ENCODE measurements around the gene TENT4A.

DNA sequence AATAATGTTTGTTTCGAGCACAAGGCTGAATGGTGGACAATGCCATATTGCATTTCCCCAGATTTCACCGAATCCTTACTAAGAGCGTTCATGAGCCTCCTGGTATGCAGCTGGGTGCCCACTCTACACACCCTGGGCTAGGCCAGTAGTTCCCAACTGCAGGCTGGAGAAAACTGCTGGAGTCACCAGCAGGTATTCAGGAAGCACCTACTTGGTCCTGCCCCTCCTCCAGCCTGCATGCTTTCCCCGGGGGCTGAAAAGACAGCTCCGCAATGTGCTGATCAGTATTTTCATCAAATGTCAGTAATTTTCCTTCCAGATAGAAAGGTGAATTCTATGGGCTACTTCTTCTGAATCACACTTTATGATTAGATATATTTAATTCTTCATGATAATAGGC, 45.6 kb upstream of the TENT4A start:
- TF ChIP-seq, protein P1, sequence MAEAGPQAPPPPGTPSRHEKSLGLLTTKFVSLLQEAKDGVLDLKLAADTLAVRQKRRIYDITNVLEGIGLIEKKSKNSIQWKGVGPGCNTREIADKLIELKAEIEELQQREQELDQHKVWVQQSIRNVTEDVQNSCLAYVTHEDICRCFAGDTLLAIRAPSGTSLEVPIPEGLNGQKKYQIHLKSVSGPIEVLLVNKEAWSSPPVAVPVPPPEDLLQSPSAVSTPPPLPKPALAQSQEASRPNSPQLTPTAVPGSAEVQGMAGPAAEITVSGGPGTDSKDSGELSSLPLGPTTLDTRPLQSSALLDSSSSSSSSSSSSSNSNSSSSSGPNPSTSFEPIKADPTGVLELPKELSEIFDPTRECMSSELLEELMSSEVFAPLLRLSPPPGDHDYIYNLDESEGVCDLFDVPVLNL (CRISPR knock-in tag; IDR thresholded peaks at IDR 0.05; ENCODE audit: borderline replicate concordance, low read depth) = no peak
- TF ChIP-seq NFYB (CRISPR knock-in tag; conservative IDR thresholded peaks at IDR 0.05; ENCODE audit: low read depth) = no peak
- TF ChIP-seq, protein P2, sequence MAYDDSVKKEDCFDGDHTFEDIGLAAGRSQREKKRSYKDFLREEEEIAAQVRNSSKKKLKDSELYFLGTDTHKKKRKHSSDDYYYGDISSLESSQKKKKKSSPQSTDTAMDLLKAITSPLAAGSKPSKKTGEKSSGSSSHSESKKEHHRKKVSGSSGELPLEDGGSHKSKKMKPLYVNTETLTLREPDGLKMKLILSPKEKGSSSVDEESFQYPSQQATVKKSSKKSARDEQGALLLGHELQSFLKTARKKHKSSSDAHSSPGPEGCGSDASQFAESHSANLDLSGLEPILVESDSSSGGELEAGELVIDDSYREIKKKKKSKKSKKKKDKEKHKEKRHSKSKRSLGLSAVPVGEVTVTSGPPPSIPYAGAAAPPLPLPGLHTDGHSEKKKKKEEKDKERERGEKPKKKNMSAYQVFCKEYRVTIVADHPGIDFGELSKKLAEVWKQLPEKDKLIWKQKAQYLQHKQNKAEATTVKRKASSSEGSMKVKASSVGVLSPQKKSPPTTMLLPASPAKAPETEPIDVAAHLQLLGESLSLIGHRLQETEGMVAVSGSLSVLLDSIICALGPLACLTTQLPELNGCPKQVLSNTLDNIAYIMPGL (CRISPR knock-in tag; IDR thresholded peaks at IDR 0.05) = no peak

Measured in WTC11 (cell line).